Stimulated activated naive CD8-positive, alpha-beta T cell treated with anti-CD3 and anti-CD28 coated beads, Interleukin-15, Interleukin-2, amounts not matched to agents 100 U/mL and 50 U/mL, for 24 hours (primary cell): ENCODE measurements around the gene TEDDM1.
"Not testable (repeated sequence)": the region's sequence is repeated elsewhere in the genome, so short reads cannot be mapped to it uniquely, and the experiment has no call there.

Experiments
- ATAC-seq: fragments of 150-1000 bp; cut with Tn5 transposase; one replicate; pipeline ENCODE4 v1.10.0; 2021
- DNase-seq: peaks from one replicate; pipeline ENCODE4 v3.0.0; 2021

Gene TEDDM1

DNA sequence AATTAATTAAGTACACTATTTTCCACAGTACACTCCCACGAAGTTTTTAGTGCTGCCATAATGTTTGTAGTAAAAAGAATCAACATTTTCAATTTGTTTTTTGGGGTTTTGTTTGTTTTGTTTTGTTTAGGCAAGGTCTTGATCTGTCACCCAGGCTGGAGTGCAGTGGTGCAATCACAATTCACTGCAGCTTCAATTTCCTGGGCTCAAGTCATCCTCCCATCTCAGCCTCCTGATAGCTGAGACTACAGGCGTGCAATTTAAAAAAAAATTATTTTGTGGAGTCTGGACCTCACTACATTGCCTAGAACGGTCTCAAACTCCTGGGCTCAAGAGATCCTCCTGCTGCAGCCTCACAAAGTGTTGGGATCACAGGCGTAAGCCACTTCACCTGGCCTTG lies 20.3 kb downstream of the TEDDM1 start:
- ATAC-seq: no peak
- DNase-seq: no peak

DNA sequence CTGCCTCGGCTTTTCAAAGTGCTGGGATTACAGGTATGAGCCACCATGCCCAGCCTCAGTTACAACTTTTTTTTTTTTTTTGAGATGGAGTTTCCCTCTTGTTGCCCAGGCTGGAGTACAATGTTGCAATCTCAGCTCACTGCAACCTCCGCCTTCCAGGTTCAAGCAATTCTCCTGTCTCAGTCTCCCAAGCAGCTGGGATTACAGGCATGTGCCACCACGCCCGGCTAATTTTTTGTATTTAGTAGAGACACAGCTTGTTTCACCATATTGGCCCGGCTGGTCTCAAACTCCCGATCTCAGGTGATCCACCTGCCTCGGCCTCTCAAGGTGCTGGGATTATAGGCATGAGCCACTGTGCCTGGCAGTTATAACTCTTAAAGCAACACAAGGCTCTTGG lies 20.7 kb downstream of the TEDDM1 start:
- DNase-seq, ATAC-seq: not testable (repeated sequence)

DNA sequence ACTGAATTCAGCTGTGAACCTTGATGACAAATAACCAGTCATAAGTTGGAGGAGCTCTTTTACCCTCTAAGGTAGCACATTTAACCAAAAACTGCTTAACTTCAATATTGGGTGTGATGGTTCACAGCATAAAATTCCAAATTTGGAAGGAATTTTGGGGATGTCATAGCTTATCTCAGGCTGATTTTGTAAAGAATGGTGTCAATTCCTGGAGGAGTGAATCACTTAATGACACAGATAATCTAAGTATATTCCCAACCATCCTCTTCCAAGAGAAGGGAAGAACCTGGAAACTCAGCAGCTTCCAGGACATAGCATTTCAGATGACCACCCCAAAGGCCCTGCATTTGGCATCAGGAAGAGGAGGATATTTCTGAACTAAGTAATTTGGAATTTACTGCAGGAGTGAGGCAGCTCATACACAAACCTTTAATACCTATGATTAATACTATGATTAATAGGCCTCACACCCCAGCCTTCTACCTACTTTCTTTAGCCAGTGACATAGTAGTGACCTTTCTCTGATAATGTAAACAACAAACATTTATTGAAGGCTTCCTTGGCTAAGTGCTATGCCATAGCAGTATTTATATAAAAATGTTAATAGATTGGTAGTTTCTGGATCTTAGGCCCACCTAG lies 23.4 kb downstream of the TEDDM1 start:
- ATAC-seq (no peak), DNase-seq (no peak)

DNA sequence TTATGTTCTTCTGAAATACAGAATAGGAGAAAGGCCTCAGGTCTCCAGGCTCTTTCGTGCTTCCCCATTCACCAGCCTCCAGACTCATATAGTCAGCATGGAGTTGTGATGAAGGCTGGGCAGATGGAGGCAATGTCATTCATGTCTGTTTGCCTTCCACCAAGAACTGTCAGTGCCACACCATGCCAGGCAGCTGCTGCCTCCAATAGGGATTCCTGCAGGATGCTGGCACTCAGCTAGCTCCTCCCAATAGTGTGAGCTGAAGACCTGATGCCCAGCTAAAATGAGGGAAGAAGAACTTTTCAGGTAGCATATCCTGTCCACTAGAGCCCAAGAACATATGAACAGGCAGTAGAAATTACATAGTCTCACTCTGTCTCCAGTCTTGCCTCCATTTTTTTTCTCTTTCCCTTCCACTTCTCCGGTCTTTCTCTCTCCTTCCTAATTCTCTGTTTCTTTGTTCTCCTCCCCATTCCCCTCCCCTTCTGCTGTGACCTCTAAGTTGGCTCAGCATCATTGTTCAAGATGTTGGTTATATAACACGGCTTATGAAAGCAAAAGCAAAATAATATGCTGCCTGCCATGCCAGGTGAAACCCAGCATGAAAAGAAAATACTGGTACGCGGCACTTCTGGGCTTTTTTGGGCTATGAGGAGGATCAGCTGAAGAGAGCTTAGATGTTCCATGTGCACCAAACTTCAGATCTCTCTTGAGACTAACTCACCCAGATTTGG lies 26.2 kb downstream of the TEDDM1 start:
- ATAC-seq: no peak
- no peak for DNase-seq

DNA sequence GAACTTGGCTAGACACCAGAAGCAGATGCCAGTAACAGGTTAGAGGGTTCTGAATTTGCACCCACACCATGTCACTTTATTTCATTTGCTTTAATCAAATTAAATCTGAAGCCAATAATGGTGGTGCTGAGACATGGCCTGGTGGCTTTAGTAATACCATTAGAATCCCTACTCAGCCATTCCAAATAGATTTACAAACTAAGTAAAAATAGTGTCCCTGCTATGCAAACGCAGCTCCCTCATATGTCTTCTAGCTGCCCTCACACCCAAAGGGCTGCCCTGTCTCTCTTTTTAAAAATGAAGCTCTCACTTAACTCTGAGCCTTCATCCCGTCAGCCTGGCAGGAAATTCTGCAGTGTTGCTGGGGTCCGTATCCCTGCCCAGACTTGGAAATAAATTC lies 29.9 kb downstream of the TEDDM1 start:
- ATAC-seq (no peak), DNase-seq (no peak)

DNA sequence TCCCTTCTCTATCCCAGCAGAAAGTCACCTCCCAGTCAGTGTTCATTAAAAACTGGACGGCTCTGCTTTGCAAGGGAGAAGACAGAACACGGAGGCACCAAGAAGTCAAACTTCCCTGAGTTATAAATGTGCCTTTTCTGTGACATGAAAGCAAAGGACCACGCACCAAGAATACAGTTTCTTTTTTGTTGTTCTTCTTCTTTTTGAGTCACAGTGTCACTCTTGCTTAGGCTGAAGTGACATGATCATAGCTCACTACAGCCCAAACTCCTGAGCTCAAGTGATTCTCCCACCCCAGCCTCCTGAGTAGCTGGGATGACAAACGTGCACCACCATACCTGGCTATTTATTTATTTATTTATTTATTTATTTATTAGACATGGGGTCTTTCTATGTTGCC lies 31.6 kb downstream of the TEDDM1 start:
- DNase-seq (no peak), ATAC-seq (no peak)

DNA sequence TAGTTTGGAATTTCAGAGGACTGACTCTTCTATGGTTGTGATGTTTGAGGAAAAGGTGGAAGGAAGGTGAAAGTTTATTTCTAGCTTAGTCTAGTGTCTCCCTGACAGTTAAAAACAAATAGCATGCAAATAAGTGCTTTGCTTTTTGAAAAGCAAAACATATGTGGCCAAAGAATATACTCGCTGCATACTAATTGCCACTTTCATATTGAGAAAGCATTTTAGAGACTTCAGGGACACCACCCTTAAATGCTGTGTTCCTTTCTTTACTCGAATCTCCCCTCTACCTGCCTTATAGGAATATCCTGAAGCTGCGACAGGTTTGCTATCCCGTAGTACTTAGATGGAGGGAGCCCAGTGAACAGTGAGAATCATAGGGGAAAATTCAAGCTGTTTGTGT lies 32.1 kb downstream of the TEDDM1 start:
- ATAC-seq (no peak), DNase-seq (no peak)

DNA sequence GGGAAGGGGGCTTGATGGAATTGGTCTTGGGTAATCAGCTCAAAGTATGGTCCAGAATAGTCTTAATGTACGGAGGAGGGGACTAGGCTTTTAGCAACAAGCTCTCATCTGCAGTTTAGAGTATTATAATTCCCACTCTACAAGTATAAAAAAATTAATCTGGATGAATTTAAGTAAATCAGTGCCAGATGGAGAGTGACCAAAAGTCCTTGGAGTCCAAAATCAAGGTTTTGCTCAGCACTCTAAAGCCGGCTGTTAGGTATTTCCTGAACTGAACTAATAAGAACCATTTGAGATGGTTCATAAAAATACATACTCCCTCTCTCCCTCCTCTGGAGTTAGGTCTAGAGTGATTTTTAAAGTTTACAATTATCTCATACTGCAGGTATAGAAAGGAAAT lies 32.5 kb downstream of the TEDDM1 start:
- ATAC-seq (no peak), DNase-seq (no peak)

DNA sequence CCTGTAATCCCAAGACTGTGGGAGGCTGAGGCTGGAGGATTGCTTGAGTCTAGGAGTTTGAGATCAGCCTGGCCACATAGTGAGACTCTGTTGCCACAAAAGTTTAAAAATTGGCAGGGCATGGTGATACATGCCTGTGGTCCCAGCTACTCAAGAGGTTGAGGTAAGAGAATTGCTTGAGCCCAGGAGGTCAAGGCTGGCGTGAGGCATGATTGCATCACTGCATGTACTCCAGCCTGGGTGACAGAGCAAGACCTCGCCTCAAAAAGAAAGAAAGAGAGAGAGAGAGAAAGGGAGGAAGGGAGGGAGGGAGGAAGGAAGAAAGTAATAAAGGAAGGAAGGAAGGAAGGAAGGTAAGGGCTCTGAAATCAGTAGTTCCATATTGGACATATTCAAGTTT lies 33.9 kb downstream of the TEDDM1 start:
- DNase-seq: no peak
- ATAC-seq: no peak

DNA sequence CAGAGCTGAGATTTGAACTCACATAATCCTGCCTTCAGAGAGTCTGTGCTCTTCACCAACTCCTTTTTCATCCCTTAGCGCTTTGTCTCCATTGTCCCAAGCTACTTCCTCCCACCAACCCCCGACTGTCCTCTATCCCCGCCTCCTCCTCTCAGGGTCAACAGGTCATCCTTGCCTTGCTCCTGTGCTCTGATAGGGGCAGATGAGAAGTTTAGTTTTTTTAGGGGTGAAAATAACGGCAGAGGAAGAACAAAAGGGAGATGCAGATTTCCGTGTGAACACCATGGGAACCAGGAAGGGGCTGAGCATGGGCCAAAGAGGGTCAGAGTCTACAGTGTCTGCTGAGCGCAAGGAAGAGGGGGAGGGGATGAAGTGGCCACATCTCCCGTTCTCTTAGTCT lies 40.8 kb downstream of the TEDDM1 start:
- DNase-seq: no peak

DNA sequence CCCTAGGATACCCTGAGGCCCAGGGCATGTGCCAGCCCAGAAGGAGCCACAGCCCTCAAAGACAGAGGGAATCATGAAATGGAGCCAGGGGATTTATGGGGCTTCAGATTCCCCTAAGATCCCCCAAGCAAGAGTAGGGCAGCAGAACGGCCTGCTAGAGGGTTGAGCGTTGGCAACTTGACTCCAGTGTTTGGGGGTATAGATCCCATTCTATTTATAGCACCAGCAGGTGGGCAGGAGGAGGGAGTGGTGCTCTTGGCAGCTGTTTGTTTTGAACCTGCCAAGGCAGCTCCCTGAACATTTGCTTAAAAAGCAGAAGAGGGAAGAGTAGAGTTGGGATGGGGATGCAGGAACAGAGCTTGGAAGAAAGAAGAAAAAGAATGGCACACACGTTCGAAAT lies 42.6 kb downstream of the TEDDM1 start:
- no peak for DNase-seq
- no peak for ATAC-seq

More for the DNA sequence above, 40.8 kb downstream of the TEDDM1 start:
- no peak for ATAC-seq

DNA sequence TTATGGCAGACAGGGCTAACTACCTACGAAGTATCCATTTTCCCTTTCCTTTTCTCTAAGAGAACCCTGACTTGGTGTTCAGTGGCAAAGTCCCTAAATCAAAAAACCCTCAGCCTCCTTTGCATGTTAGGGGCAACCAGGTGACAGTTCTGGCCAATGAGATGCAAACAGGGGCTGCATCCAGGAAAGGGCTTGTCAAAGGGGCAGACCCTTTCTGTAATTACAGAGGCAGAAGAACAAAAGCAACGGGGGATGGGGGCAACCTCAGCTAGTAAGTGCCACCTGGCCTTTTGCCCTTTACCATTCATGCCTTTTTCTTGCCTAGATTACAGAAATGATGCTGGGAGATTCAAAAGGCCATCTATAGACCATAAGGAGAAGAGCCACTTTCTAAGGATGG lies 43.3 kb downstream of the TEDDM1 start:
- ATAC-seq (no peak), DNase-seq (no peak)

DNA sequence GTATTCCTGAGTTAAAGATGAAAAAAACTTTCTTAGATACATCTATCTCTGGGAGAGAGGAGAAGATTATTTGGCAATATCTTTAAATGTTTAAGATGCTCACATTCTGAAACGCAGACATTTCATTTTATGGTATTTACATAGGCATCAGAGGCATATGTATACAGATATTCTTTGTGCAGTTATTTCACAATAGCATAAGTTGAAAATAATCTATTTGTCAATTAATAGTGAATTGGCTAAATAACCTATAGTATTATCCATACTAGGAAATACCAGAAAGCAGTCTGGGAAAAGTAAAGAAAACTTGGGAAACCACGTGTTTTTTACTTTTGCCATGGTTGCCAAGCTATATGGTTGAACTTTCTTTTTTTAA lies 44.8 kb downstream of the TEDDM1 start:
- ATAC-seq (no peak), DNase-seq (no peak)

DNA sequence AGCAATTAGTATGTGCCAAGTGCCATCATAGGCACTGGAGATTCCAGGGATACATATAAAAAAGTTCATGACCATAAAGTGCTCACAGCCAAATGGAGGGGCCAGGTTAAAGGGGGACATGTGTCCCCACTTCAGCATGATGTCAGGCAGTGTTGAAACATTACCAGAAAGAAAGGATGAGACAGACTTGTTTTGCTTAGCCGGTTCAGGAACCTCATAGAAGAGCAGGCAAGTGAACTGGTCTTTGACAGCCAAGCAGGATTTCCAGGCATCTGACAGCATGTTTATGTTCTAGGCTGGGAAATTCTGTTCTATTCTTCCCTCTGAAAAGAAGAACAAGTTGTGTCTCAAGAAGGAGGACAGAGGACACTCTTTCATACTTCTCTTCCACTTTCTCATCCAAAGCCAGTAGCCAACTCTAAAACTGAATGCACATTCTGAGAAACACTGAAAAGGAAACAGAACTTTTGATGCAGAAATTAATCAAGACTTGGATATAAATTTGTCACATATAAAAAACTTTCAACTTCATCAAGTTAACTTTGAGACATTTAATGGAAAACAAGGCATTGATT lies 48.6 kb downstream of the TEDDM1 start:
- DNase-seq: no peak
- ATAC-seq: no peak

DNA sequence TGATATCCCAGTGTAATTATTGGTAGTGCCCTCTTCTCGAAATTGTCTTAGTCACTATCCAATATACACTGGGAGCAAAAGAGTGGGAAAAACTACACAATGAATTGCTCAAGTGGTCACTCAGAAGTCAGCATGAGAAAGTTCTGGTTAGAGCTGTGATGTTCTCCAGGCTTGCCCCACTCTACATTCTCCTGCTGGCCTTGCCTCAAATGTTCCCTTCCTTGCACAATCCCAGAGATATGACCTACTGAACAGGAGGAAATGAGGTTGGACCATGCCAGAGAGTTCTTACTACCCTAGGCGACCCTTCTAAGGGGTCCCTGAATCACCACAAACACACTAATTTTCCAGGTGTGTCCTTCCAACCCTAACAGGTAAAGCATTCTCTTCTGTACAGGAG lies 49.6 kb downstream of the TEDDM1 start:
- ATAC-seq (no peak), DNase-seq (no peak)

DNA sequence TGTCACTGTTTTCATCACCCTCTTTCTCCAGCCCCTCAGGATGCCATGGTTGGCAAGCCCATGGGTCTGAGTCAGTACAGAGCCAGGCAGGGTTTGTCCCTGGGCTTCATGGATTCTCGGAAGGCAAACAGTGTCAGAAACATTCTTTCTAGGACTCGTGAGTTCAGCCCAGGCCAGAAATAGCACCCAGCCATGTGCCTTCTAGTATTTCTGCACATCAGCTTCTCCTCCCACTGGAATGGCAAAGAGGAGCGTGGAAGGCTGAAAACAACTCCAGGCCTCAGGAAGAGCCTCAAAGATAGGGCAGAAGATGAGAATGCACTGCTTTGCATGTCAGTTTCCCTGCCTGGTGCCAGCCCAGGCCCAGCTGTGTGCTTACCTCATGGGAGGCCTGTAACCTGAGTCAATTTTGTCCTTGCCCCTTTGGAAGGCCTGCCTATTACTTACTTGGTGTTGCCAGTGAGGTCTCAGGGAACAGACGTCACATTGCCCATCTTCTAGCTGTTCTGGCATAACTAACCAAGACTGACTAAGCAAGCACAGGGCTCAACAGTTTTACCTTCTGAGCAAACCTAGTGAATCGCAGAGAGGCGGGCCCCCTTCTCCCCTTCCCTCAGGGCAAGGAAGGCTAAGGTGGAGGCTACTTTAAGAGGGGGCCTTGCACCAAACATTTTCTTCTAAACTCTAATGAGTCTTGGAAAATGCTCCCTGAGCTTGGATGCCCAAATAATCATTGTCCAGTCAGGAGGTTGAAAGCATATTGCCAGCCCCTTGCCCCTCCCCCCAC lies 51.3 kb downstream of the TEDDM1 start:
- ATAC-seq: no peak
- no peak for DNase-seq
